SH-SY5Y (cell line): ENCODE results near the gene TAMM41.

Source experiments
- GATA2 ChIP-seq: IDR thresholded peaks from 2 replicates; pipeline ENCODE4 v1.6.1; 2011; ENCODE audit warnings: mild to moderate bottlenecking, low read depth, low read length
- GATA3 ChIP-seq: IDR thresholded peaks from 2 replicates; pipeline ENCODE4 v1.6.1; 2011; ENCODE audit warnings: low read depth, mild to moderate bottlenecking, low read length, moderate library complexity

DNA sequence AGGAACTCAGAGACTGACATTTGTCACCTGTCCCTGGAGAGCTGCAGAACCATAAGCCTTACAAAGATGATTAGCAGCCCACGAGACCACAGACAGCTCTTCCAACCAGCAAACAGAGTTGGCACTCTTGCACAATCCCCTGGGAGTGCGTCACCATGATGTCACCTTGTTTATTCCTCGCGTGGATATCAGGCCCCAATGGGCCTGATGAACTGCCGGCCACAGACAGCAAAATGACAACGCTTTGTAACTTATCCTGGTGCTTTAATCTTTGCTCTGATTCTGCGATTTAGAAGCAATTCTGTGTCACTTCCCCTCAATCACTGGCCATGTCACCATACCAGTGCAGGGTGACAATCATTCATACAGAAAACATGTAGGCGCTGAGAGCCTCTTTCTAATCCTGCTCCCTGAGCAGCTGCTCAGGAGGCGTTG is 89.2 kb downstream of the TAMM41 start:
- TF ChIP-seq GATA2: no peak
- TF ChIP-seq GATA3: no peak
